ENCODE results near the gene SP8.

DNA sequence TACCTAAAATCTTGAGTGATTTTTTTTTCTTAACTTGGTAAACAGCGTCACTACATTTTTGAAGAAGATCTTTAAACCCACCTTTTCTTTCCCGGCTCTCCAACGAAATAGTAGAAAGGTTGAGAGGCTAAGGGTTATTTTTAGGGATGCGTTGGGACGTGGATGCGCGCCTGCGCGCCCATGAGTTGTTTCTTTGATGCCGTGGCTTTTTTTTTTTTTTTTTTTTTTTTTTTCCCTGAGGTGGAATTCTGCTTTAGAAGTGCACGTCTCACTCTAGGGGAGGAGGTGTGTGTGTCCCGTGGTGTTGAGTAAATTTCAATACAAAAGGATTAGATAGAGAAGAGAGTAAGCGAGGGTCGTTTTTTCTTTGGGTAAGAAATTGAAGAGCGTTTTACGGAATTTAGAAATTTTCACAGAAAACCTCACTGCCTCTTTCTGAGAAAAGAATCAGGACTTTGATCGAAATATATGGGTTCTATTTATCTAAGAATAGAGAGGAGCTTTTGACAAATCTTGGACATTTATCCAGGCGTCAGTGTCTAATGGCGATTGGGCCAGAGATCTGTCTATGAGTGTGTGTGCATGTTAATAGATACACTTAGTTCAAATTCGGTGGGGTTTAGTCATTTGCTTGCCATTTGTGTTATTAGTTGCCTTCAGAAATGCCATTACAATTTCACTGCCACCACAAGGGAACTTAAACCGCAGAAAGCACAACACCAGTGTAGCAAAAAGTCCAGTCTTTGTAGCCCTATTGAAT is 1.2 kb upstream of the SP8 start:
- TF ChIP-seq EZH2phosphoT487 (IDR thresholded peaks at IDR 0.05; ENCODE audit: borderline replicate concordance, low read depth): peak; percentile 60; the same call in 1 of the 2 replicates
- TF ChIP-seq POLR2AphosphoS5 (IDR thresholded peaks at IDR 0.05; ENCODE audit: low read depth, low read length): no peak
- TF ChIP-seq, protein P1, sequence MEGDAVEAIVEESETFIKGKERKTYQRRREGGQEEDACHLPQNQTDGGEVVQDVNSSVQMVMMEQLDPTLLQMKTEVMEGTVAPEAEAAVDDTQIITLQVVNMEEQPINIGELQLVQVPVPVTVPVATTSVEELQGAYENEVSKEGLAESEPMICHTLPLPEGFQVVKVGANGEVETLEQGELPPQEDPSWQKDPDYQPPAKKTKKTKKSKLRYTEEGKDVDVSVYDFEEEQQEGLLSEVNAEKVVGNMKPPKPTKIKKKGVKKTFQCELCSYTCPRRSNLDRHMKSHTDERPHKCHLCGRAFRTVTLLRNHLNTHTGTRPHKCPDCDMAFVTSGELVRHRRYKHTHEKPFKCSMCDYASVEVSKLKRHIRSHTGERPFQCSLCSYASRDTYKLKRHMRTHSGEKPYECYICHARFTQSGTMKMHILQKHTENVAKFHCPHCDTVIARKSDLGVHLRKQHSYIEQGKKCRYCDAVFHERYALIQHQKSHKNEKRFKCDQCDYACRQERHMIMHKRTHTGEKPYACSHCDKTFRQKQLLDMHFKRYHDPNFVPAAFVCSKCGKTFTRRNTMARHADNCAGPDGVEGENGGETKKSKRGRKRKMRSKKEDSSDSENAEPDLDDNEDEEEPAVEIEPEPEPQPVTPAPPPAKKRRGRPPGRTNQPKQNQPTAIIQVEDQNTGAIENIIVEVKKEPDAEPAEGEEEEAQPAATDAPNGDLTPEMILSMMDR (IDR thresholded peaks at IDR 0.05): no peak
- no peak for TF ChIP-seq JUND (IDR thresholded peaks at IDR 0.05)
- TF ChIP-seq, protein P2, sequence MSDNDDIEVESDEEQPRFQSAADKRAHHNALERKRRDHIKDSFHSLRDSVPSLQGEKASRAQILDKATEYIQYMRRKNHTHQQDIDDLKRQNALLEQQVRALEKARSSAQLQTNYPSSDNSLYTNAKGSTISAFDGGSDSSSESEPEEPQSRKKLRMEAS (IDR thresholded peaks at IDR 0.05; ENCODE audit: low read depth): no peak
- no peak for TF ChIP-seq TCF12 (IDR thresholded peaks at IDR 0.05)
- TF ChIP-seq FOXM1 (IDR thresholded peaks at IDR 0.05; ENCODE audit: low read depth): no peak
- TF ChIP-seq EP300 (IDR thresholded peaks at IDR 0.05; ENCODE audit: borderline replicate concordance in 1 of 2, low read depth in 1 of 2, low read length in 1 of 2): no peak
